HL-60 (cell line): Measurements from ENCODE around the gene PPCDC.

Experiments
- DNase-seq, 2 experiments: peaks; one replicate each; pipeline ENCODE4 v3.0.0-alpha.2; 2010 to 2020; ENCODE audit warnings: low read depth in 1 of 2, low spot score in 1 of 2
- H3K27ac ChIP-seq: fragments of 250-450 bp; sonication (Bioruptor Pico); replicated peaks from 2 replicates; pipeline ENCODE4 v1.5.1; 2020; ENCODE audit warnings: mild to moderate bottlenecking, moderate library complexity
- H3K27me3 ChIP-seq: fragments of 250-450 bp; sonication (Bioruptor Pico); 2 replicates; pipeline ENCODE4 v1.5.1; 2021; ENCODE audit warnings: mild to moderate bottlenecking, moderate library complexity; ENCODE audit not compliant: insufficient read depth, poor library complexity, severe bottlenecking
- H3K4me3 ChIP-seq: replicated peaks from 2 replicates; pipeline ENCODE4 v1.5.1; 2011; ENCODE audit warnings: mild to moderate bottlenecking, control low read depth, low read length; ENCODE audit not compliant: insufficient read depth
- GABPA ChIP-seq: IDR thresholded peaks from 2 replicates; pipeline ENCODE4 v1.6.1; 2012; ENCODE audit warnings: low read depth
- POLR2AphosphoS5 ChIP-seq: IDR thresholded peaks from 2 replicates; pipeline ENCODE4 v1.6.1; 2012; ENCODE audit warnings: low read depth
- SPI1 ChIP-seq: IDR thresholded peaks from 2 replicates; pipeline ENCODE4 v1.6.1; 2012; ENCODE audit warnings: low read depth, mild to moderate bottlenecking, borderline replicate concordance
- TF ChIP-seq, protein P1 (sequence below): IDR thresholded peaks from 2 replicates; pipeline ENCODE4 v1.6.1; 2012; ENCODE audit warnings: low read depth; ENCODE audit not compliant: insufficient replicate concordance
- TF ChIP-seq, protein P2 (sequence below): IDR thresholded peaks from one replicate; pipeline ENCODE4 v1.5.1; 2011; ENCODE audit warnings: low read length, control low read depth, inconsistent platforms; ENCODE audit not compliant: insufficient read depth

The PPCDC gene

GRCh38 chr15:75065851-75066509, 42.6 kb downstream of the PPCDC start:
- no peak overlapping the region for H3K4me3 ChIP-seq
- H3K27ac ChIP-seq = no peak overlapping the region
- TF ChIP-seq, protein P1, sequence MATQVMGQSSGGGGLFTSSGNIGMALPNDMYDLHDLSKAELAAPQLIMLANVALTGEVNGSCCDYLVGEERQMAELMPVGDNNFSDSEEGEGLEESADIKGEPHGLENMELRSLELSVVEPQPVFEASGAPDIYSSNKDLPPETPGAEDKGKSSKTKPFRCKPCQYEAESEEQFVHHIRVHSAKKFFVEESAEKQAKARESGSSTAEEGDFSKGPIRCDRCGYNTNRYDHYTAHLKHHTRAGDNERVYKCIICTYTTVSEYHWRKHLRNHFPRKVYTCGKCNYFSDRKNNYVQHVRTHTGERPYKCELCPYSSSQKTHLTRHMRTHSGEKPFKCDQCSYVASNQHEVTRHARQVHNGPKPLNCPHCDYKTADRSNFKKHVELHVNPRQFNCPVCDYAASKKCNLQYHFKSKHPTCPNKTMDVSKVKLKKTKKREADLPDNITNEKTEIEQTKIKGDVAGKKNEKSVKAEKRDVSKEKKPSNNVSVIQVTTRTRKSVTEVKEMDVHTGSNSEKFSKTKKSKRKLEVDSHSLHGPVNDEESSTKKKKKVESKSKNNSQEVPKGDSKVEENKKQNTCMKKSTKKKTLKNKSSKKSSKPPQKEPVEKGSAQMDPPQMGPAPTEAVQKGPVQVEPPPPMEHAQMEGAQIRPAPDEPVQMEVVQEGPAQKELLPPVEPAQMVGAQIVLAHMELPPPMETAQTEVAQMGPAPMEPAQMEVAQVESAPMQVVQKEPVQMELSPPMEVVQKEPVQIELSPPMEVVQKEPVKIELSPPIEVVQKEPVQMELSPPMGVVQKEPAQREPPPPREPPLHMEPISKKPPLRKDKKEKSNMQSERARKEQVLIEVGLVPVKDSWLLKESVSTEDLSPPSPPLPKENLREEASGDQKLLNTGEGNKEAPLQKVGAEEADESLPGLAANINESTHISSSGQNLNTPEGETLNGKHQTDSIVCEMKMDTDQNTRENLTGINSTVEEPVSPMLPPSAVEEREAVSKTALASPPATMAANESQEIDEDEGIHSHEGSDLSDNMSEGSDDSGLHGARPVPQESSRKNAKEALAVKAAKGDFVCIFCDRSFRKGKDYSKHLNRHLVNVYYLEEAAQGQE = no peak
- TF ChIP-seq SPI1 (no peak), GABPA (no peak), POLR2AphosphoS5 (no peak)
- TF ChIP-seq, protein P2, sequence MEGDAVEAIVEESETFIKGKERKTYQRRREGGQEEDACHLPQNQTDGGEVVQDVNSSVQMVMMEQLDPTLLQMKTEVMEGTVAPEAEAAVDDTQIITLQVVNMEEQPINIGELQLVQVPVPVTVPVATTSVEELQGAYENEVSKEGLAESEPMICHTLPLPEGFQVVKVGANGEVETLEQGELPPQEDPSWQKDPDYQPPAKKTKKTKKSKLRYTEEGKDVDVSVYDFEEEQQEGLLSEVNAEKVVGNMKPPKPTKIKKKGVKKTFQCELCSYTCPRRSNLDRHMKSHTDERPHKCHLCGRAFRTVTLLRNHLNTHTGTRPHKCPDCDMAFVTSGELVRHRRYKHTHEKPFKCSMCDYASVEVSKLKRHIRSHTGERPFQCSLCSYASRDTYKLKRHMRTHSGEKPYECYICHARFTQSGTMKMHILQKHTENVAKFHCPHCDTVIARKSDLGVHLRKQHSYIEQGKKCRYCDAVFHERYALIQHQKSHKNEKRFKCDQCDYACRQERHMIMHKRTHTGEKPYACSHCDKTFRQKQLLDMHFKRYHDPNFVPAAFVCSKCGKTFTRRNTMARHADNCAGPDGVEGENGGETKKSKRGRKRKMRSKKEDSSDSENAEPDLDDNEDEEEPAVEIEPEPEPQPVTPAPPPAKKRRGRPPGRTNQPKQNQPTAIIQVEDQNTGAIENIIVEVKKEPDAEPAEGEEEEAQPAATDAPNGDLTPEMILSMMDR = no peak
- DNase-seq = no peak
- H3K27me3 ChIP-seq = no peaks in the 10 kb centered on the region

GRCh38 chr15:75067123-75067830, 43.9 kb downstream of the PPCDC start:
- no peaks in the 10 kb centered on the region for H3K27me3 ChIP-seq
- H3K4me3 ChIP-seq = no peak overlapping the region
- TF ChIP-seq, protein P2 = no peak
- TF ChIP-seq, protein P1 = no peak
- no peak for TF ChIP-seq POLR2AphosphoS5
- no peak for TF ChIP-seq GABPA
- TF ChIP-seq SPI1 = no peak
- DNase-seq = peak in 1 of 2 experiments; percentile 56
- H3K27ac ChIP-seq = no peak overlapping the region; the same call in 1 of the 2 replicates

DNA sequence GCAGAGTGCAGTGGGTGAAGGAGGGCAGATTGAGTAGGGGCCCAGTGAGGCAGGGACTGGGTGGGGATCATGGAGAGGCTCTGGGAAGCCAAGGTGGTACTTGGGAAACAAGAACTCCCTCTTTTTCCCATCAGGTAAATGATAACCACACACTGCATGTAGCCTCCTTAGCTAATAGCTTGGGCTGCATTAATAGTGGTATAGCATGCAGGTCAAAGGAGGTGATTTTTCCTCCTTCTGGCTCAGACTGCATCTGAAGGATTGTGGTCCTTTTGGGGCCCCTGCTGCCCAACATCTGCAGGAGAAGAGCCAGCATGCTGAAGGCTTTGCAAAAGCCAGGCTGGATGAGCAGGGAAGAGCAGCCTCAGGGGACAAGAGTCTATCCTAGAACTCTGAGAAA, 45.4 kb downstream of the PPCDC start:
- no peak overlapping the region for H3K4me3 ChIP-seq
- no peak for DNase-seq
- H3K27me3 ChIP-seq = no peaks in the 10 kb centered on the region
- TF ChIP-seq, protein P1 = no peak
- no peak for TF ChIP-seq GABPA
- TF ChIP-seq POLR2AphosphoS5 = no peak
- TF ChIP-seq, protein P2 = no peak
- no peak for TF ChIP-seq SPI1
- H3K27ac ChIP-seq = no peak overlapping the region; the same call in 1 of the 2 replicates
